Tibial nerve (tissue), 4 donors: ENCODE data around the gene RHEX. TPM values are rescaled to one million over a fixed set of nuclear protein-coding genes. Genes with fewer than 3 reads are reported as not detected.

Experiments
- DNase-seq, 2 donors: peaks; one replicate each; pipeline ENCODE4 v3.0.0-alpha.2; 2019; ENCODE audit warnings: low spot score in 2 of 2
- H3K27ac ChIP-seq, 4 donors: fragments of 200-600 bp; sonication (generic) in 3 of 4; one replicate each; pipeline ENCODE4 v1.5.1; 2017 to 2019; ENCODE audit warnings: mild to moderate bottlenecking in 1 of 4
- H3K27me3 ChIP-seq, 2 donors: fragments of 200-600 bp; sonication (generic) in 1 of 2; one replicate each; pipeline versions ENCODE4 v1.5.1 to v1.6.0; 2017 to 2019
- H3K36me3 ChIP-seq, 3 donors: fragments of 200-600 bp; sonication (generic); one replicate each; pipeline ENCODE4 v1.5.1; 2018 to 2019
- H3K4me1 ChIP-seq, 4 donors: fragments of 200-600 bp; sonication (generic) in 3 of 4; one replicate each; pipeline ENCODE4 v1.5.1; 2017 to 2019
- H3K4me3 ChIP-seq, 4 donors: fragments of 200-600 bp; sonication (generic) in 3 of 4; one replicate each; pipeline ENCODE4 v1.5.1; 2017 to 2019; ENCODE audit warnings: mild to moderate bottlenecking in 1 of 4, moderate library complexity in 1 of 4
- H3K9me3 ChIP-seq, 4 donors: fragments of 200-600 bp; sonication (generic) in 3 of 4; one replicate each; pipeline ENCODE4 v1.5.1; 2017 to 2019
- CTCF ChIP-seq, 5 experiments: fragments of 200-600 bp in 3 of 5; fragments of 450-650 bp in 2 of 5; sonication (generic) in 3 of 5; IDR thresholded peaks; one replicate each; pipeline ENCODE4 v1.5.1; 2016 to 2019; ENCODE audit warnings: antibody characterized with exemption in 5 of 5, mild to moderate bottlenecking in 3 of 5, moderate library complexity in 2 of 5
- EP300 ChIP-seq, 2 donors: sonication (generic); formaldehyde crosslinking; IDR thresholded peaks; one replicate each; pipeline ENCODE4 v1.6.1; 2017; ENCODE audit warnings: antibody characterized with exemption in 2 of 2, mild to moderate bottlenecking in 1 of 2
- POLR2A ChIP-seq, 2 donors: fragments of 450-650 bp; IDR thresholded peaks; one replicate each; pipeline ENCODE4 v1.6.1; 2017; ENCODE audit warnings: antibody characterized with exemption in 2 of 2, mild to moderate bottlenecking in 2 of 2, moderate library complexity in 2 of 2
- WGBS, 2 donors: methylation state at CpG; one replicate each; pipeline ENCODE4 v1.1.5; 2018; 5-methylcytosine and 5-hydroxymethylcytosine counted together
- total RNA-seq, 4 donors: library from RNA; depleted of rRNA; stranded (reverse); fragments of >200 nt; gene quantifications; one replicate each; pipeline ENCODE4 v1.1.0, GENCODE V29; 2016

The RHEX gene
- total RNA-seq, 4 donors from 2014 or later: 1.2 to 4.8 TPM; not detected in 2

- no peaks in the 10 kb centered on the region for H3K4me1 ChIP-seq
- H3K4me3 ChIP-seq: no peak overlapping the region
- TF ChIP-seq POLR2A (IDR thresholded peaks at IDR 0.05): no peak
- TF ChIP-seq EP300 (IDR thresholded peaks at IDR 0.05): no peak
- no peak for TF ChIP-seq CTCF (IDR thresholded peaks at IDR 0.05)
- no peak for DNase-seq
- WGBS, 2 donors: 86 to 89% methylated on average over 7 of the region's 7 CpGs
- H3K27ac ChIP-seq: no peak overlapping the region
- no peaks in the 10 kb centered on the region for H3K9me3 ChIP-seq
- no peaks in the 10 kb centered on the region for H3K27me3 ChIP-seq
- H3K36me3 ChIP-seq: no peaks in the 10 kb centered on the region
Measured at GRCh38 chr1:206022766-206023165, 30.2 kb upstream of the RHEX start.

DNA sequence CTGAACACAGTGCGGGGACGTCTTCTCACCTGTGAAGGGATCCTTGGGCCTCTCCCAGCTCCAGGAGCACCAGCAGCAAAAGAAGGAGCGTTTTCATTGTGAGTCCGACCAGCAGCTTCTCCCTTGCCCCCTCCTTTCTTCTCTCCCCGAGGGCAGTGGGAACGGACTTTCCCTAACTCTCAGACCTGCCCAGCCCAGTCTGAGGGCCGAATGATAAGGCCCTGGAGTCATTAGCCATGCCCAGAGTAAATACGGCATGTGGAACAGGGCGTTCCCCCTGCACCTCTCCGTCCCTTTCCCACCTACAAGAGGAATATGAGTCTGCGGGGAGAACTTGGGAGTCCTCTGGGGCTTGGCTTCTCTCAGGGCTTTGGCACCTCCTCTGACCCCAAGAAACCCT, 29.3 kb upstream of the RHEX start, which contains the start of gene CTSE:
Gene CTSE (minus strand): TSS at position 201 of the 400 bp plus-strand sequence. CDS start 104 bp downstream, at position 97.
- WGBS, 2 donors: 88 to 90% methylated on average over 11 of the region's 11 CpGs
- H3K27me3 ChIP-seq: no peaks in the 10 kb centered on the region
- DNase-seq: no peak
- no peaks in the 10 kb centered on the region for H3K36me3 ChIP-seq
- H3K27ac ChIP-seq: no peak within 1 kb of the TSS
- H3K4me1 ChIP-seq: no peaks in the 10 kb centered on the region
- TF ChIP-seq EP300 (IDR thresholded peaks at IDR 0.05) (no peak), POLR2A (IDR thresholded peaks at IDR 0.05) (no peak), CTCF (IDR thresholded peaks at IDR 0.05) (no peak)
- no peaks in the 10 kb centered on the region for H3K9me3 ChIP-seq
- no peak within 1 kb of the TSS for H3K4me3 ChIP-seq

DNA sequence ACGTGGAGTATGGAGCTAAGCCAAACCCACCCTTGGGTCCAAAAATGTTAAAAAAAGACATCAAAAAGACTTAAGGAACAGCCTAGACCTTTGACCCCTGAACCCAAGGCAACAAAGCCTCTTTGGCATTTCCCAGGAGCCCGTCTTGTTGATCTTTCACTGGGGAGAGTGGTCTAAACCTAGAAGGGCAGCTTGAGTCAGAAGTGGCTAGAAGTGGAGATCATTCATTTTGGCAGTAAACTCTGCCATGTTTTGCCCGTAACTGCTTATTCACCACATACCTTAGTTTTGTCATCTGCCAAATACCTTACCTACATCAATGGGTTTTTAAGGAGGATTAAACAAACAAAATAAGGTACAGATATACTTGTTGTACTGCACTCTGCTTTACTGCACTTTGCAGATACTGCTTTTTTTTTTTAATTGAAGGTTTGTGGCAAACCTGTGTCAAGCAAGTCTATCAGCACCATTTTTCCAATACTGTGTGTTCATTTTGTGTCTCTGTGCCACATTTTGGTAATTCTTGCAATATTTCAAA, 27.6 kb upstream of the RHEX start:
- Histone ChIP-seq H3K27ac (no peak overlapping the region), H3K4me1 (no peaks in the 10 kb centered on the region), H3K27me3 (no peaks in the 10 kb centered on the region), H3K36me3 (no peaks in the 10 kb centered on the region), H3K9me3 (no peaks in the 10 kb centered on the region), H3K4me3 (no peak overlapping the region)
- WGBS, 2 donors: 65 to 70% methylated on average over 3 of the region's 3 CpGs
- DNase-seq: no peak
- no peak for TF ChIP-seq POLR2A (IDR thresholded peaks at IDR 0.05)
- no peak for TF ChIP-seq EP300 (IDR thresholded peaks at IDR 0.05)
- TF ChIP-seq CTCF (IDR thresholded peaks at IDR 0.05): no peak

GRCh38 chr1:206029484-206029883, 23.5 kb upstream of the RHEX start:
- no peaks in the 10 kb centered on the region for H3K27me3 ChIP-seq
- no peaks in the 10 kb centered on the region for H3K36me3 ChIP-seq
- H3K4me1 ChIP-seq: no peaks in the 10 kb centered on the region
- 62 to 65% methylated on average over 4 of the region's 4 CpGs for WGBS, 2 donors
- H3K4me3 ChIP-seq: no peak overlapping the region
- H3K27ac ChIP-seq: no peak overlapping the region
- H3K9me3 ChIP-seq: no peaks in the 10 kb centered on the region
- TF ChIP-seq CTCF (IDR thresholded peaks at IDR 0.05): no peak
- peak; percentile 21 to 47 for DNase-seq

- Histone ChIP-seq H3K27ac (no peak overlapping the region), H3K9me3 (no peaks in the 10 kb centered on the region), H3K27me3 (peaks cover 0 to 5% of the 10 kb centered on the region in 2 donors), H3K4me1 (no peaks in the 10 kb centered on the region), H3K4me3 (no peak overlapping the region), H3K36me3 (no peaks in the 10 kb centered on the region)
- no peak for DNase-seq
- 75 to 76% methylated on average over 4 of the region's 4 CpGs for WGBS, 2 donors
- no peak for TF ChIP-seq POLR2A (IDR thresholded peaks at IDR 0.05)
- no peak for TF ChIP-seq EP300 (IDR thresholded peaks at IDR 0.05)
- TF ChIP-seq CTCF (IDR thresholded peaks at IDR 0.05): no peak
Measured at GRCh38 chr1:206030191-206030590, 22.8 kb upstream of the RHEX start.
